HCT116 (cell line): ENCODE data around the gene CCS. TPM values are rescaled to one million over a fixed set of nuclear protein-coding genes. Genes with fewer than 3 reads are reported as not detected.
A peak's percentile ranks its signal among the peaks of the same experiment; 100 is the strongest.

ENCODE experiments used
- ATAC-seq: fragments of 200-7000 bp; cut with Tn5 transposase; 2 replicates; pipeline ENCODE4 v1.9.1; 2020; ENCODE audit warnings: mild to moderate bottlenecking, moderate library complexity
- BruUV-seq: library from RNA; stranded (reverse); fragments of 400-500 nt; replicated peaks from 2 replicates; lab custom pipeline; 2021; lab: Mats Ljungman, UMichigan
- CTCF ChIA-PET: fragments of 300-600 bp; sonication (Branson Sonifier 250); formaldehyde crosslinking; loops from one replicate; lab custom pipeline; 2021; ENCODE audit warnings: antibody characterized with exemption; lab: Charles Lee
- POLR2A ChIA-PET: fragments of 300-600, 350-600 bp; sonication (Branson Sonifier 250); formaldehyde crosslinking; loops from one replicate; lab custom pipeline; 2021; ENCODE audit warnings: antibody characterized with exemption; lab: Charles Lee
- RAD21 ChIA-PET, 2 experiments: fragments of 300-600 bp; sonication (Branson Sonifier 250); formaldehyde crosslinking; loops; one replicate each; lab custom pipeline; 2023; ENCODE audit warnings: low total read pairs in 2 of 2; ENCODE audit not compliant: uncharacterized antibody in 2 of 2, unreplicated experiment in 2 of 2, low non-redundant PET in 1 of 2; lab: Charles Lee
- DNase-seq: peaks from one replicate; pipeline ENCODE4 v3.0.0-alpha.2; 2010; ENCODE audit warnings: low read depth, low spot score
- H2AFZ ChIP-seq: fragments of 200-600 bp; shearing (Covaris generic), sonication (generic); 2 replicates; pipeline ENCODE4 v1.6.1; 2017; ENCODE audit warnings: low read depth, mixed run types, mixed read lengths, antibody characterized with exemption, low read length; ENCODE audit not compliant: poor library complexity, severe bottlenecking
- H3K27ac ChIP-seq: 2 replicates; pipeline ENCODE4 v1.5.1; 2012; ENCODE audit warnings: low read depth, low read length
- H3K27me3 ChIP-seq: fragments of 200-600 bp; sonication (generic); 2 replicates; pipeline ENCODE4 v1.6.1; 2016; ENCODE audit warnings: mixed run types, low read length, mixed read lengths; ENCODE audit not compliant: insufficient read depth
- H3K36me3 ChIP-seq, 2 experiments: fragments of 200-500 bp in 1 of 2; fragments of 200-600 bp in 1 of 2; sonication (Bioruptor generic) in 1 of 2; sonication (generic) in 1 of 2; 2 replicates each; pipeline versions ENCODE4 v1.5.1 to v1.6.1; 2014 to 2016; ENCODE audit warnings: low read length in 2 of 2, inconsistent platforms in 1 of 2, mixed read lengths in 1 of 2, mixed run types in 1 of 2; ENCODE audit not compliant: insufficient read depth in 2 of 2, control insufficient read depth in 1 of 2
- H3K4me1 ChIP-seq, 2 experiments: fragments of 200-600 bp in 1 of 2; sonication (generic) in 1 of 2; 2 replicates each; pipeline versions ENCODE4 v1.5.1 to v1.6.1; 2012 to 2017; ENCODE audit warnings: low read length in 2 of 2, inconsistent platforms in 1 of 2, mild to moderate bottlenecking in 1 of 2, mixed read lengths in 1 of 2, mixed run types in 1 of 2, moderate library complexity in 1 of 2; ENCODE audit not compliant: insufficient read depth in 2 of 2, control insufficient read depth in 1 of 2
- H3K4me2 ChIP-seq: fragments of 200-600 bp; sonication (generic); 2 replicates; pipeline ENCODE4 v1.6.1; 2017; ENCODE audit warnings: mixed run types, low read length, mixed read lengths
- H3K4me3 ChIP-seq, 2 experiments: fragments of 200-600 bp in 1 of 2; sonication (generic) in 1 of 2; replicated peaks in 1 of 2; 2 replicates each; pipeline ENCODE4 v1.5.1; 2011 to 2016; ENCODE audit warnings: low read length in 2 of 2, control low read depth in 1 of 2, low read depth in 1 of 2, mild to moderate bottlenecking in 1 of 2, mixed read lengths in 1 of 2, mixed run types in 1 of 2
- H3K79me2 ChIP-seq: fragments of 200-600 bp; sonication (generic); 2 replicates; pipeline ENCODE4 v1.6.1; 2017; ENCODE audit warnings: mild to moderate bottlenecking, mixed run types, low read length, moderate library complexity, mixed read lengths; ENCODE audit not compliant: insufficient read depth
- H3K9ac ChIP-seq: fragments of 200-600 bp; sonication (generic); 2 replicates; pipeline ENCODE4 v1.6.1; 2016; ENCODE audit warnings: low read length, mixed read lengths
- H3K9me2 ChIP-seq: fragments of 200-600 bp; sonication (generic), shearing (Covaris generic); 2 replicates; pipeline ENCODE4 v1.6.1; 2017; ENCODE audit warnings: mixed run types, mild to moderate bottlenecking, moderate library complexity; ENCODE audit not compliant: insufficient read depth
- H3K9me3 ChIP-seq, 2 experiments: fragments of 200-500 bp in 1 of 2; fragments of 200-600 bp in 1 of 2; sonication (Bioruptor generic) in 1 of 2; sonication (generic) in 1 of 2; 2 replicates each; pipeline ENCODE4 v1.6.1; 2014 to 2017; ENCODE audit warnings: low read length in 2 of 2, mixed read lengths in 2 of 2, inconsistent platforms in 1 of 2, low read depth in 1 of 2, mild to moderate bottlenecking in 1 of 2, mixed run types in 1 of 2, moderate library complexity in 1 of 2; ENCODE audit not compliant: control insufficient read depth in 1 of 2, insufficient read depth in 1 of 2
- H4K20me1 ChIP-seq: fragments of 200-600 bp; sonication (generic), shearing (Covaris generic); 2 replicates; pipeline ENCODE4 v1.6.1; 2017; ENCODE audit warnings: mixed run types, mild to moderate bottlenecking, moderate library complexity; ENCODE audit not compliant: insufficient read depth
- CEBPB ChIP-seq: IDR thresholded peaks from 2 replicates; pipeline ENCODE4 v1.6.1; 2012; ENCODE audit warnings: low read depth
- EGR1 ChIP-seq: IDR thresholded peaks from 2 replicates; pipeline ENCODE4 v1.6.1; 2012; ENCODE audit warnings: low read depth
- ELF1 ChIP-seq: IDR thresholded peaks from 2 replicates; pipeline ENCODE4 v1.6.1; 2012; ENCODE audit warnings: low read depth, borderline replicate concordance
- EZH2phosphoT487 ChIP-seq: fragments of 200-600 bp; IDR thresholded peaks from 2 replicates; pipeline ENCODE4 v1.6.1; 2018; ENCODE audit warnings: antibody characterized with exemption, borderline replicate concordance
- FOSL1 ChIP-seq: IDR thresholded peaks from 2 replicates; pipeline ENCODE4 v1.6.1; 2012; ENCODE audit warnings: low read depth
- JUND ChIP-seq: IDR thresholded peaks from 2 replicates; pipeline ENCODE4 v1.6.1; 2012
- POLR2AphosphoS5 ChIP-seq: IDR thresholded peaks from 2 replicates; pipeline ENCODE4 v1.6.1; 2011; ENCODE audit warnings: mild to moderate bottlenecking, low read depth, low read length, moderate library complexity
- SIN3A ChIP-seq: IDR thresholded peaks from 2 replicates; pipeline ENCODE4 v1.6.1; 2012; ENCODE audit warnings: low read depth
- SP1 ChIP-seq: IDR thresholded peaks from 2 replicates; pipeline ENCODE4 v1.6.1; 2012; ENCODE audit warnings: low read depth
- SRF ChIP-seq: IDR thresholded peaks from 2 replicates; pipeline ENCODE4 v1.6.1; 2012; ENCODE audit warnings: low read depth
- YY1 ChIP-seq: IDR thresholded peaks from 2 replicates; pipeline ENCODE4 v1.6.1; 2011; ENCODE audit warnings: low read length, low read depth, moderate library complexity, mild to moderate bottlenecking; ENCODE audit not compliant: insufficient replicate concordance; ENCODE audit errors: extremely low read depth
- ZFX ChIP-seq: fragments of 450-650 bp; IDR thresholded peaks from 2 replicates; pipeline ENCODE4 v1.6.1; 2017
- ZNF274 ChIP-seq: fragments of 200-500 bp; sonication (Bioruptor generic); IDR thresholded peaks from 2 replicates; pipeline ENCODE4 v1.6.1; 2014; ENCODE audit warnings: mild to moderate bottlenecking, low read depth, low read length, inconsistent platforms
- intact Hi-C: fragments of 100-400 bp; cut with micrococcal nuclease; formaldehyde crosslinking; loops from 2 replicates; pipeline ENCODE4 v1.10.0; 2022
- total RNA-seq: library from RNA; stranded (reverse); gene quantifications from one replicate; pipeline ENCODE4 v1.2.1, GENCODE V29; 2021; ENCODE audit not compliant: unreplicated experiment
- TF ChIP-seq, protein P1 (sequence below): IDR thresholded peaks from 2 replicates; pipeline ENCODE4 v1.6.1; 2011; ENCODE audit warnings: mild to moderate bottlenecking, low read length, moderate library complexity; ENCODE audit not compliant: insufficient replicate concordance; ENCODE audit errors: extremely low read depth
- TF ChIP-seq, protein P2 (sequence below): IDR thresholded peaks from 2 replicates; pipeline ENCODE4 v1.6.1; 2012
- TF ChIP-seq, protein P3 (sequence below), 3 experiments: fragments of 200-600 bp in 1 of 3; sonication (generic) in 1 of 3; IDR thresholded peaks in 2 of 3; conservative IDR thresholded peaks in 1 of 3; 2 replicates each; pipeline ENCODE4 v1.5.1; 2012 to 2017; ENCODE audit warnings: low read depth in 2 of 3, low read length in 2 of 3, antibody characterized with exemption in 1 of 3, borderline replicate concordance in 1 of 3, control low read depth in 1 of 3, mild to moderate bottlenecking in 1 of 3, mixed read lengths in 1 of 3, mixed run types in 1 of 3, moderate library complexity in 1 of 3; ENCODE audit not compliant: insufficient read depth in 1 of 3
- TF ChIP-seq, protein P4 (sequence below): IDR thresholded peaks from 2 replicates; pipeline ENCODE4 v1.6.1; 2012; ENCODE audit warnings: low read depth
- TF ChIP-seq, protein P5 (sequence below): IDR thresholded peaks from 2 replicates; pipeline ENCODE4 v1.6.1; 2012

The CCS gene
- total RNA-seq, 1 experiment from 2014 or later: 40.6 TPM

DNA sequence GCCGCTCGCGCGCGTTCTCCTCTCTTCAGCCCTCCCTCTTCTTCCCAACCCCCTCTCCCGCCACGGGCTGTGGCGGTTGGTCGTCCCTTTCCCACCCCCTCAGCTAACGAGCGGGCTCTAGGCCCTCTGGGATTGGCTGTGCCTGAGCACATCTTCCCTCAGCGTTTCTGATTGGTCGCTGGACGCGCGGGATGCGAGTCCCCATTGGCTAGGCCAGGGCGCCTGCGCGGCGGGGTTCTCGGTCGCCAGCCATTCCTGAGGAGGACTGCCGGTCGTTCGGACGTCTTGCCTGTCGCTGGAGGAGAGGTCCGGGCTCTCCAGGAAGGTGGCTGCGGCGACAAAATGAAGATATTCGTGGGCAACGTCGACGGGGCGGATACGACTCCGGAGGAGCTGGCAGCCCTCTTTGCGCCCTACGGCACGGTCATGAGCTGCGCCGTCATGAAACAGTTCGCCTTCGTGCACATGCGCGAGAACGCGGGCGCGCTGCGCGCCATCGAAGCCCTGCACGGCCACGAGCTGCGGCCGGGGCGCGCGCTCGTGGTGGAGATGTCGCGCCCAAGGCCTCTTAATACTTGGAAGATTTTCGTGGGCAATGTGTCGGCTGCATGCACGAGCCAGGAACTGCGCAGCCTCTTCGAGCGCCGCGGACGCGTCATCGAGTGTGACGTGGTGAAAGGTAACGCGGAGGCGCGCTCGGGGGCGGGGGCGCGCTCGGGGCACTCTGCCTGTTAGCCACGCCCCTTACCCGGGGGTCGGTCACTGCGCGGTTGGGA, 23.6 kb downstream of the CCS start, which contains the start of gene RBM14:
RBM14 (plus strand) TSS at position 252 of the 776 bp plus-strand sequence; CDS start at position 343, 91 bp downstream.
- no peaks in the 10 kb centered on the region for H3K9me3 ChIP-seq
- no peak within 1 kb of the TSS for H2AFZ ChIP-seq
- peak within 1 kb of the TSS; percentile 99 for H3K9ac ChIP-seq
- H3K79me2 ChIP-seq: peaks cover 60% of the 10 kb centered on the region
- H3K27ac ChIP-seq: peak within 1 kb of the TSS; percentile 93
- ATAC-seq (peak; percentile 96), DNase-seq (peak; percentile 98)
- peaks cover 8 to 45% of the 10 kb centered on the region in 2 experiments; a peak in 3 of 4 replicates for H3K4me1 ChIP-seq
- peak within 1 kb of the TSS; percentile 93 for H3K4me2 ChIP-seq
- ChIA-PET RAD21 (no interaction called here), POLR2A (interaction anchor here (0.6 to 2.1 kb wide), 10 partner anchors 8 to 136 kb away, joined by 3 to 36 read pairs (median 4); partner anchors contain the start of genes DPP3, RBM4 and RBM4B), CTCF (interaction anchor here (0.6 to 1.1 kb wide), 4 partner anchors 22 to 230 kb away, joined by 3 to 4 read pairs (median 4); partner anchors contain the start of genes RBM4 and RBM4B)
- H3K4me3 ChIP-seq: peak within 1 kb of the TSS; percentile 85 to 97
- intact Hi-C loops: loop anchor here (1.0 kb wide), 1 partner anchor 23 kb away; no protein-coding TSS in a partner anchor
- no peaks in the 10 kb centered on the region for H3K27me3 ChIP-seq
- TSS peak; percentile 44 for BruUV-seq
- H3K9me2 ChIP-seq: no peaks in the 10 kb centered on the region
- H3K36me3 ChIP-seq: peaks cover 13 to 30% of the 10 kb centered on the region in 2 experiments
- H4K20me1 ChIP-seq: peaks cover 40% of the 10 kb centered on the region
- peak; percentile 63; the same call in 1 of the 2 replicates for TF ChIP-seq EGR1
- peak; percentile 95 for TF ChIP-seq POLR2AphosphoS5
- TF ChIP-seq, protein P1, sequence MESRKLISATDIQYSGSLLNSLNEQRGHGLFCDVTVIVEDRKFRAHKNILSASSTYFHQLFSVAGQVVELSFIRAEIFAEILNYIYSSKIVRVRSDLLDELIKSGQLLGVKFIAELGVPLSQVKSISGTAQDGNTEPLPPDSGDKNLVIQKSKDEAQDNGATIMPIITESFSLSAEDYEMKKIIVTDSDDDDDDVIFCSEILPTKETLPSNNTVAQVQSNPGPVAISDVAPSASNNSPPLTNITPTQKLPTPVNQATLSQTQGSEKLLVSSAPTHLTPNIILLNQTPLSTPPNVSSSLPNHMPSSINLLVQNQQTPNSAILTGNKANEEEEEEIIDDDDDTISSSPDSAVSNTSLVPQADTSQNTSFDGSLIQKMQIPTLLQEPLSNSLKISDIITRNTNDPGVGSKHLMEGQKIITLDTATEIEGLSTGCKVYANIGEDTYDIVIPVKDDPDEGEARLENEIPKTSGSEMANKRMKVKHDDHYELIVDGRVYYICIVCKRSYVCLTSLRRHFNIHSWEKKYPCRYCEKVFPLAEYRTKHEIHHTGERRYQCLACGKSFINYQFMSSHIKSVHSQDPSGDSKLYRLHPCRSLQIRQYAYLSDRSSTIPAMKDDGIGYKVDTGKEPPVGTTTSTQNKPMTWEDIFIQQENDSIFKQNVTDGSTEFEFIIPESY: no peak
- no peak for TF ChIP-seq ELF1
- TF ChIP-seq SP1: peak; percentile 96
- TF ChIP-seq, protein P2, sequence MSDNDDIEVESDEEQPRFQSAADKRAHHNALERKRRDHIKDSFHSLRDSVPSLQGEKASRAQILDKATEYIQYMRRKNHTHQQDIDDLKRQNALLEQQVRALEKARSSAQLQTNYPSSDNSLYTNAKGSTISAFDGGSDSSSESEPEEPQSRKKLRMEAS: peak; percentile 88
- TF ChIP-seq ZFX: peak; percentile 88
- TF ChIP-seq, protein P3, sequence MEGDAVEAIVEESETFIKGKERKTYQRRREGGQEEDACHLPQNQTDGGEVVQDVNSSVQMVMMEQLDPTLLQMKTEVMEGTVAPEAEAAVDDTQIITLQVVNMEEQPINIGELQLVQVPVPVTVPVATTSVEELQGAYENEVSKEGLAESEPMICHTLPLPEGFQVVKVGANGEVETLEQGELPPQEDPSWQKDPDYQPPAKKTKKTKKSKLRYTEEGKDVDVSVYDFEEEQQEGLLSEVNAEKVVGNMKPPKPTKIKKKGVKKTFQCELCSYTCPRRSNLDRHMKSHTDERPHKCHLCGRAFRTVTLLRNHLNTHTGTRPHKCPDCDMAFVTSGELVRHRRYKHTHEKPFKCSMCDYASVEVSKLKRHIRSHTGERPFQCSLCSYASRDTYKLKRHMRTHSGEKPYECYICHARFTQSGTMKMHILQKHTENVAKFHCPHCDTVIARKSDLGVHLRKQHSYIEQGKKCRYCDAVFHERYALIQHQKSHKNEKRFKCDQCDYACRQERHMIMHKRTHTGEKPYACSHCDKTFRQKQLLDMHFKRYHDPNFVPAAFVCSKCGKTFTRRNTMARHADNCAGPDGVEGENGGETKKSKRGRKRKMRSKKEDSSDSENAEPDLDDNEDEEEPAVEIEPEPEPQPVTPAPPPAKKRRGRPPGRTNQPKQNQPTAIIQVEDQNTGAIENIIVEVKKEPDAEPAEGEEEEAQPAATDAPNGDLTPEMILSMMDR (IDR thresholded peaks at IDR 0.05 in 2 of 3, conservative IDR thresholded peaks at IDR 0.05 in 1 of 3; ENCODE audit: borderline replicate concordance in 1 of 3, insufficient read depth in 1 of 3, low read depth in 2 of 3, low read length in 2 of 3): no peak
- TF ChIP-seq, protein P4, sequence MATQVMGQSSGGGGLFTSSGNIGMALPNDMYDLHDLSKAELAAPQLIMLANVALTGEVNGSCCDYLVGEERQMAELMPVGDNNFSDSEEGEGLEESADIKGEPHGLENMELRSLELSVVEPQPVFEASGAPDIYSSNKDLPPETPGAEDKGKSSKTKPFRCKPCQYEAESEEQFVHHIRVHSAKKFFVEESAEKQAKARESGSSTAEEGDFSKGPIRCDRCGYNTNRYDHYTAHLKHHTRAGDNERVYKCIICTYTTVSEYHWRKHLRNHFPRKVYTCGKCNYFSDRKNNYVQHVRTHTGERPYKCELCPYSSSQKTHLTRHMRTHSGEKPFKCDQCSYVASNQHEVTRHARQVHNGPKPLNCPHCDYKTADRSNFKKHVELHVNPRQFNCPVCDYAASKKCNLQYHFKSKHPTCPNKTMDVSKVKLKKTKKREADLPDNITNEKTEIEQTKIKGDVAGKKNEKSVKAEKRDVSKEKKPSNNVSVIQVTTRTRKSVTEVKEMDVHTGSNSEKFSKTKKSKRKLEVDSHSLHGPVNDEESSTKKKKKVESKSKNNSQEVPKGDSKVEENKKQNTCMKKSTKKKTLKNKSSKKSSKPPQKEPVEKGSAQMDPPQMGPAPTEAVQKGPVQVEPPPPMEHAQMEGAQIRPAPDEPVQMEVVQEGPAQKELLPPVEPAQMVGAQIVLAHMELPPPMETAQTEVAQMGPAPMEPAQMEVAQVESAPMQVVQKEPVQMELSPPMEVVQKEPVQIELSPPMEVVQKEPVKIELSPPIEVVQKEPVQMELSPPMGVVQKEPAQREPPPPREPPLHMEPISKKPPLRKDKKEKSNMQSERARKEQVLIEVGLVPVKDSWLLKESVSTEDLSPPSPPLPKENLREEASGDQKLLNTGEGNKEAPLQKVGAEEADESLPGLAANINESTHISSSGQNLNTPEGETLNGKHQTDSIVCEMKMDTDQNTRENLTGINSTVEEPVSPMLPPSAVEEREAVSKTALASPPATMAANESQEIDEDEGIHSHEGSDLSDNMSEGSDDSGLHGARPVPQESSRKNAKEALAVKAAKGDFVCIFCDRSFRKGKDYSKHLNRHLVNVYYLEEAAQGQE: no peak
- TF ChIP-seq YY1: peak; percentile 80
- TF ChIP-seq JUND: no peak
- no peak for TF ChIP-seq EZH2phosphoT487
- peak; percentile 99 for TF ChIP-seq SIN3A
- TF ChIP-seq, protein P5, sequence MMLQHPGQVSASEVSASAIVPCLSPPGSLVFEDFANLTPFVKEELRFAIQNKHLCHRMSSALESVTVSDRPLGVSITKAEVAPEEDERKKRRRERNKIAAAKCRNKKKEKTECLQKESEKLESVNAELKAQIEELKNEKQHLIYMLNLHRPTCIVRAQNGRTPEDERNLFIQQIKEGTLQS: no peak
- TF ChIP-seq FOSL1: no peak
- TF ChIP-seq SRF: no peak
- no peak for TF ChIP-seq CEBPB
- TF ChIP-seq ZNF274: no peak
